ENCODE measurements around the gene DISP2. TPM values are rescaled to one million over a fixed set of nuclear protein-coding genes. Genes with fewer than 3 reads are reported as not detected.

The DISP2 gene
- total RNA-seq (2022; extraction: Qiagen RNA extraction; ENCODE audit: low read depth): 0.58 to 2.5 TPM (median 1.6 TPM) in 5 replicates

GRCh38 chr15:40357723-40358470 is at the start of gene DISP2:
Gene DISP2, plus strand, starts transcription at chr15:40358219. Its CDS starts 103 bp downstream, at chr15:40358322.

GRCh38 chr15:40323239-40323952 is 34.6 kb upstream of the DISP2 start, which contains the start of gene INAFM2:
Gene INAFM2, plus strand, starts transcription at chr15:40323692. Its CDS starts 364 bp downstream, at chr15:40324056.

GRCh38 chr15:40340740-40341400 is 17.1 kb upstream of the DISP2 start, which contains the start of gene CCDC9B:
Gene CCDC9B, minus strand, starts transcription at chr15:40340939. Its CDS starts 120 bp downstream, at chr15:40340819.

GRCh38 chr15:40382580-40383456 is 24.8 kb downstream of the DISP2 start, which contains the start of gene KNSTRN:
Gene KNSTRN, plus strand, starts transcription at chr15:40382721. Its CDS starts 115 bp downstream, at chr15:40382836.

GRCh38 chr15:40405501-40406381 is 47.7 kb downstream of the DISP2 start, which contains the start of gene IVD:
Gene IVD, plus strand, starts transcription at chr15:40405795. Its CDS starts 33 bp downstream, at chr15:40405828.

Other genes starting within 250 kb of the DISP2 start
- gene BMF, start 249.3 kb upstream of the DISP2 start, total RNA-seq (2022; extraction: Qiagen RNA extraction; ENCODE audit: low read depth): 0.73 to 1.6 TPM (median 1.3 TPM) in 5 replicates
- gene BUB1B, start 197.2 kb upstream of the DISP2 start, total RNA-seq (2022; extraction: Qiagen RNA extraction; ENCODE audit: low read depth): 25.4 to 30.8 TPM (median 28.2 TPM) in 5 replicates
- 0.57 to 0.71 TPM (median 0.65 TPM) in 5 replicates for gene PAK6, start 119.2 kb upstream of the DISP2 start, total RNA-seq (2022; extraction: Qiagen RNA extraction; ENCODE audit: low read depth)
- gene ANKRD63, start 75.2 kb upstream of the DISP2 start, total RNA-seq (2022; extraction: Qiagen RNA extraction; ENCODE audit: low read depth): 0.25 to 0.41 TPM (median 0.37 TPM) in 5 replicates
- 0.67 to 1.1 TPM (median 0.83 TPM) in 5 replicates for gene PLCB2, start 50.3 kb upstream of the DISP2 start, total RNA-seq (2022; extraction: Qiagen RNA extraction; ENCODE audit: low read depth)
- 4.8 to 6.6 TPM (median 6.3 TPM) in 5 replicates for gene INAFM2, start 34.5 kb upstream of the DISP2 start, total RNA-seq (2022; extraction: Qiagen RNA extraction; ENCODE audit: low read depth)
- gene CCDC9B, start 17.3 kb upstream of the DISP2 start, total RNA-seq (2022; extraction: Qiagen RNA extraction; ENCODE audit: low read depth): 15.2 to 22.6 TPM (median 18.3 TPM) in 5 replicates
- gene PHGR1, start 7.2 kb upstream of the DISP2 start, total RNA-seq (2022; extraction: Qiagen RNA extraction; ENCODE audit: low read depth): not detected in 5 replicates
- 45.0 to 50.7 TPM (median 48.6 TPM) in 5 replicates for gene KNSTRN, start 24.5 kb downstream of the DISP2 start, total RNA-seq (2022; extraction: Qiagen RNA extraction; ENCODE audit: low read depth)
- gene IVD, start 47.6 kb downstream of the DISP2 start, total RNA-seq (2022; extraction: Qiagen RNA extraction; ENCODE audit: low read depth): 10.8 to 13.6 TPM (median 12.5 TPM) in 5 replicates
- gene BAHD1, start 82.7 kb downstream of the DISP2 start, total RNA-seq (2022; extraction: Qiagen RNA extraction; ENCODE audit: low read depth): 9.6 to 12.3 TPM (median 11.3 TPM) in 5 replicates
- 14.5 to 20.3 TPM (median 18.7 TPM) in 5 replicates for gene CHST14, start 112.8 kb downstream of the DISP2 start, total RNA-seq (2022; extraction: Qiagen RNA extraction; ENCODE audit: low read depth)
- gene CCDC32, start 206.8 kb downstream of the DISP2 start, total RNA-seq (2022; extraction: Qiagen RNA extraction; ENCODE audit: low read depth): 13.7 to 25.9 TPM (median 16.0 TPM) in 5 replicates
- 13.1 to 16.3 TPM (median 14.8 TPM) in 5 replicates for gene RPUSD2, start 211.1 kb downstream of the DISP2 start, total RNA-seq (2022; extraction: Qiagen RNA extraction; ENCODE audit: low read depth)
- 4.2 to 8.1 TPM (median 6.9 TPM) in 5 replicates for gene KNL1, start 236.0 kb downstream of the DISP2 start, total RNA-seq (2022; extraction: Qiagen RNA extraction; ENCODE audit: low read depth)

All from A549 treated with GW870086 at 1 μM for 4 hours (cell line).